ENCODE measurements around the gene TBC1D13. TPM values are rescaled to one million over a fixed set of nuclear protein-coding genes. Genes with fewer than 3 reads are reported as not detected.

The TBC1D13 gene
- total and polyA plus RNA-seq, 9 of the 15 experiments (the other 6 are each of a cell fraction or from before 2014, with no cell fraction given) = 2.3 to 28.7 (median 11.4) TPM

- ATAC-seq (peak; percentile 75), DNase-seq (ENCODE audit: extremely low read depth in 1 of 4, low spot score in 3 of 4) (no peak), FAIRE-seq (no peak)
- no peak overlapping the region for H2AFZ ChIP-seq (ENCODE audit: low read depth, low read length)
- no peaks in the 10 kb centered on the region for H3K9me3 ChIP-seq (replicated peaks; ENCODE audit: control insufficient read depth, insufficient read depth, low read depth, low read length)
- no peak overlapping the region for H3K27ac ChIP-seq (ENCODE audit: extremely low read depth, low read depth, low read length)
- TF ChIP-seq RCOR1 (IDR thresholded peaks at IDR 0.05; ENCODE audit: borderline replicate concordance in 1 of 2, low read depth in 2 of 2, low read length in 2 of 2) (no peak), POLR2A (conservative IDR thresholded peaks at IDR 0.05) (peak; percentile 33; the same call in 1 of the 2 replicates), CTCF (IDR thresholded peaks at IDR 0.05 in 2 of 3, conservative IDR thresholded peaks at IDR 0.05 in 1 of 3; ENCODE audit: insufficient read depth in 2 of 3, low read depth in 1 of 3, low read length in 3 of 3) (peak in 2 of 3 experiments; percentile 29 to 44; a peak in 5 of 6 replicates), ESRRA (IDR thresholded peaks at IDR 0.05; ENCODE audit: borderline replicate concordance, low read depth) (peak; percentile 92)
- 38% methylated on average over 2 of the region's 2 CpGs for WGBS (ENCODE audit: insufficient coverage, low coverage, missing lambda C conversion rate)
- H3K9ac ChIP-seq (ENCODE audit: insufficient read depth in 1 of 2, low read depth in 2 of 2, low read length in 2 of 2) = no peak overlapping the region; a peak in 1 of 4 replicates
- peaks cover 45% of the 10 kb centered on the region; the same call in 1 of the 3 replicates for H3K36me3 ChIP-seq (ENCODE audit: control insufficient read depth, insufficient read depth, low read length)
- CTCF ChIA-PET (ENCODE audit: low intra/inter-chr PET ratio) = no interaction called here
- in situ Hi-C loops (cut with MboI) = no loop called here
- H3K4me2 ChIP-seq (ENCODE audit: insufficient read depth, low read length) = no peak overlapping the region
- H3K79me2 ChIP-seq (ENCODE audit: control insufficient read depth, insufficient read depth, low read length) = no peaks in the 10 kb centered on the region
- H4K20me1 ChIP-seq (replicated peaks; ENCODE audit: control insufficient read depth, insufficient read depth, low read length) = no peaks in the 10 kb centered on the region
- intact Hi-C loops (cut with micrococcal nuclease) = no loop called here
- no TSS peak for BruUV-seq (replicated peaks)
- no peaks in the 10 kb centered on the region for H3K9me1 ChIP-seq (ENCODE audit: control insufficient read depth, insufficient read depth, low read length)
- no peaks in the 10 kb centered on the region for H3K27me3 ChIP-seq (ENCODE audit: control insufficient read depth in 2 of 2, insufficient read depth in 2 of 2, low read length in 2 of 2)
- H3K4me3 ChIP-seq = no peak overlapping the region
- H3K4me1 ChIP-seq (replicated peaks in 1 of 2; ENCODE audit: control insufficient read depth in 2 of 2, insufficient read depth in 2 of 2, low read length in 2 of 2) = peaks cover 0 to 3% of the 10 kb centered on the region in 2 experiments; a peak in 3 of 5 replicates
- POLR2A ChIA-PET = interaction anchor here (0.6 to 2.3 kb wide), 2 partner anchors 9 to 41 kb away, joined by 4 to 21 read pairs; partner anchors contain the start of gene ENDOG
These were observed 22.8 kb downstream of the TBC1D13 start for GRCh38 chr9:128809831-128810230.
